Lung (tissue), 12 donors: ENCODE results near the gene GDNF. TPM values are rescaled to one million over a fixed set of nuclear protein-coding genes. Genes with fewer than 3 reads are reported as not detected.

ENCODE experiments used
- ATAC-seq: fragments of 200-7000 bp; cut with Tn5 transposase; one replicate; pipeline ENCODE4 v1.9.1; 2020; ENCODE audit warnings: moderate number of reproducible peaks; ENCODE audit not compliant: insufficient read depth, low FRiP score
- DNase-seq, 3 donors: peaks; one replicate each; pipeline ENCODE4 v3.0.0-alpha.2; 2013 to 2017
- H3K27ac ChIP-seq, 2 donors: one replicate each; pipeline ENCODE4 v1.5.1; 2013; ENCODE audit warnings: mild to moderate bottlenecking in 2 of 2, moderate library complexity in 2 of 2, control low read depth in 1 of 2, inconsistent platforms in 1 of 2, low read depth in 1 of 2, low read length in 1 of 2
- H3K27me3 ChIP-seq, 3 donors: one replicate each; pipeline ENCODE4 v1.5.1; 2013; ENCODE audit warnings: low read length in 2 of 3; ENCODE audit not compliant: control insufficient read depth in 3 of 3, insufficient read depth in 3 of 3
- H3K36me3 ChIP-seq, 4 donors: one replicate each; pipeline ENCODE4 v1.5.1; 2013; ENCODE audit warnings: low read length in 4 of 4, mild to moderate bottlenecking in 1 of 4, moderate library complexity in 1 of 4; ENCODE audit not compliant: control insufficient read depth in 4 of 4, insufficient read depth in 4 of 4
- H3K4me1 ChIP-seq, 5 donors: one replicate each; pipeline ENCODE4 v1.5.1; 2013; ENCODE audit warnings: low read length in 5 of 5, mild to moderate bottlenecking in 2 of 5, moderate library complexity in 1 of 5; ENCODE audit not compliant: control insufficient read depth in 5 of 5, insufficient read depth in 5 of 5
- H3K4me3 ChIP-seq: one replicate; pipeline ENCODE4 v1.5.1; 2013; ENCODE audit warnings: mild to moderate bottlenecking, control low read depth, moderate library complexity
- H3K9ac ChIP-seq, 2 donors: one replicate each; pipeline ENCODE4 v1.5.1; 2013; ENCODE audit warnings: low read length in 2 of 2, control low read depth in 1 of 2; ENCODE audit not compliant: insufficient read depth in 1 of 2
- H3K9me3 ChIP-seq, 4 donors: one replicate each; pipeline ENCODE4 v1.5.1; 2013; ENCODE audit warnings: low read length in 3 of 4, mild to moderate bottlenecking in 1 of 4, moderate library complexity in 1 of 4; ENCODE audit not compliant: control insufficient read depth in 4 of 4, insufficient read depth in 3 of 4
- WGBS, 2 donors: extraction: QIAGEN DNeasy Blood & Tissue Kit; methylation state at CpG; one replicate each; pipeline ENCODE4 v1.1.7; 2013; 5-methylcytosine and 5-hydroxymethylcytosine counted together
- polyA plus RNA-seq, 2 donors: library from polyadenylated mRNA; stranded (reverse); fragments of 200-250 nt; gene quantifications; one replicate each; pipeline ENCODE4 v1.2.1, GENCODE V29; 2013
- total RNA-seq, 2 donors: library from RNA; depleted of rRNA in 1 of 2; stranded (reverse); fragments of >200 nt in 1 of 2; gene quantifications; one replicate each; pipeline ENCODE4 v1.2.1, GENCODE V29; 2014 to 2021
- TF ChIP-seq, protein P1 (sequence below): IDR thresholded peaks from 2 replicates; pipeline ENCODE4 v1.5.1; 2012; ENCODE audit warnings: mild to moderate bottlenecking; ENCODE audit errors: control extremely low read depth, extremely low read depth
- donor health status: control.
- donor health status: control.
- donor health status: Bipolar disorder and iron deficiency.
- donor health status: healthy.
- donor health status: DM: yes; HTN: yes; CAD: no.

GDNF gene
- total and polyA plus RNA-seq, 4 donors: 0.05 TPM; not detected in 3

DNA sequence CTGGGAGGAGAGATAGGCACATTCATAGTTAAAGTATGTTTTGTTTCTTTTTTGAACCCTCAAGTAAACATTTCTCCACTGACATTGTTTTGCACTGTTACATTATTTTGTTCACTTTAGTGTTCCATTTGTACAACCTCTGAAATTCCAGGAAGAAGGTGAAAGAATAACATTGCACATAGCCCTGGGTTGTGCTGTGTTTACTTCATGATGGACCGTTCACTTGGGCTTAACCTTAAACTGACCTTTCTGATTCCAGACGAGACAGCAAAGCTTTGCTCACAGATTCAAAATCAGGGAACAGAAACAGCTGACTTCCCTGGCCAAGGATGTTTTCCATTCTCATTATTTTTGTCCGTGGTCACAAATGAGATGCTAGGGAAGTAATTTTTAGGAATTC, 42.8 kb upstream of the GDNF start:
- WGBS, 2 donors: 30 to 46% methylated on average over 3 of the region's 3 CpGs
- no peak for DNase-seq
- peaks cover 0 to 4% (median 0%) of the 10 kb centered on the region in 5 donors for H3K4me1 ChIP-seq
- TF ChIP-seq, protein P1, sequence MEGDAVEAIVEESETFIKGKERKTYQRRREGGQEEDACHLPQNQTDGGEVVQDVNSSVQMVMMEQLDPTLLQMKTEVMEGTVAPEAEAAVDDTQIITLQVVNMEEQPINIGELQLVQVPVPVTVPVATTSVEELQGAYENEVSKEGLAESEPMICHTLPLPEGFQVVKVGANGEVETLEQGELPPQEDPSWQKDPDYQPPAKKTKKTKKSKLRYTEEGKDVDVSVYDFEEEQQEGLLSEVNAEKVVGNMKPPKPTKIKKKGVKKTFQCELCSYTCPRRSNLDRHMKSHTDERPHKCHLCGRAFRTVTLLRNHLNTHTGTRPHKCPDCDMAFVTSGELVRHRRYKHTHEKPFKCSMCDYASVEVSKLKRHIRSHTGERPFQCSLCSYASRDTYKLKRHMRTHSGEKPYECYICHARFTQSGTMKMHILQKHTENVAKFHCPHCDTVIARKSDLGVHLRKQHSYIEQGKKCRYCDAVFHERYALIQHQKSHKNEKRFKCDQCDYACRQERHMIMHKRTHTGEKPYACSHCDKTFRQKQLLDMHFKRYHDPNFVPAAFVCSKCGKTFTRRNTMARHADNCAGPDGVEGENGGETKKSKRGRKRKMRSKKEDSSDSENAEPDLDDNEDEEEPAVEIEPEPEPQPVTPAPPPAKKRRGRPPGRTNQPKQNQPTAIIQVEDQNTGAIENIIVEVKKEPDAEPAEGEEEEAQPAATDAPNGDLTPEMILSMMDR: no peak
- no peaks in the 10 kb centered on the region for H3K36me3 ChIP-seq
- no peak overlapping the region for H3K9ac ChIP-seq
- H3K27me3 ChIP-seq: peaks cover 0 to 3% (median 2%) of the 10 kb centered on the region in 3 donors
- no peak for ATAC-seq
- no peak overlapping the region for H3K27ac ChIP-seq
- H3K9me3 ChIP-seq: peaks cover 0 to 3% (median 0%) of the 10 kb centered on the region in 4 donors
- H3K4me3 ChIP-seq: no peak overlapping the region

DNA sequence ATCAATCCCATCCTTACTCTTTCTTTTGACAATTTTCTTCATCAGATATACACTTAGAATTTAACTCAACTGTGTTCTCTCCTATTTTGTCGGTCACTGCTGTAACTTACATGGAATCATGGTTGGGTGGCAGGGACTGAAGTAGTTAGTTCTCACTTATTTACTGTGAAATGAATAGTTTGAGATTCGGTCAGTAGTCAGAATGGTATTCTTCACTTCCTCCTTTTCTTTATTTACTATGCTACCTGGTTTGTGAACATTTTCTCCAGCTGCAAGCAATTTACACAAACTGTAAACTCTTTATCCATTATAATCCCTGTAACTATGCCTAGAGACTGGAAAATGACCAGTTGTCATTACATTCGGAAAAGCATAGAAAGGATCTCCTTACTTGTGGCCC, 41.5 kb upstream of the GDNF start:
- H3K27me3 ChIP-seq: peaks cover 0 to 3% (median 2%) of the 10 kb centered on the region in 3 donors
- H3K4me3 ChIP-seq: no peak overlapping the region
- no peak for DNase-seq
- peaks cover 0 to 2% (median 0%) of the 10 kb centered on the region in 5 donors for H3K4me1 ChIP-seq
- no peak for ATAC-seq
- H3K9ac ChIP-seq: no peak overlapping the region
- no peaks in the 10 kb centered on the region for H3K36me3 ChIP-seq
- TF ChIP-seq, protein P1: no peak
- H3K9me3 ChIP-seq: peaks cover 0 to 2% (median 0%) of the 10 kb centered on the region in 4 donors
- 84 to 87% methylated on average over 3 of the region's 3 CpGs for WGBS, 2 donors
- no peak overlapping the region for H3K27ac ChIP-seq

DNA sequence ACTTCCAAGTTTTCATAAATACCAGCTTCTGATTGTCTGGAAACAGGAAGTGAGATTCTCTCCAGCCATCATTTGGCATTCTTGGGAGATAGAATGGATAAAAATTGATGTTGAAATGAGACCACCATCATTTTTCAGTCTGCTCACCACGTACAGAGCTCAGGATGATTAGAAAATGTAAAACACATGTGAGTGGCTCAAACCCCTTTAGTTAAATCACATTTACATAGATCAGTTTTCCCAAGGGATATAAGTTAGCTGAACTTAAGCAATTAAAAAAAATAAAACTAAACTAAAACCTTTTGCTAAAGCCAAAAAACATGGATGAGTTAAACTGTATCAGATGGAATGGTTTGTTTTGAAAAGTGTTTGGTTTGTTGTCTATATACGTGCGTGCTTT, 37.1 kb upstream of the GDNF start:
- WGBS, 2 donors: 69 to 88% methylated on average over 3 of the region's 3 CpGs
- no peak overlapping the region for H3K9ac ChIP-seq
- peaks cover 0 to 3% (median 0%) of the 10 kb centered on the region in 3 donors for H3K27me3 ChIP-seq
- no peaks in the 10 kb centered on the region for H3K36me3 ChIP-seq
- H3K27ac ChIP-seq: no peak overlapping the region
- H3K4me3 ChIP-seq: no peak overlapping the region
- peaks cover 0 to 5% (median 2%) of the 10 kb centered on the region in 4 donors for H3K9me3 ChIP-seq
- TF ChIP-seq, protein P1: no peak
- DNase-seq (no peak), ATAC-seq (no peak)
- no peaks in the 10 kb centered on the region for H3K4me1 ChIP-seq

DNA sequence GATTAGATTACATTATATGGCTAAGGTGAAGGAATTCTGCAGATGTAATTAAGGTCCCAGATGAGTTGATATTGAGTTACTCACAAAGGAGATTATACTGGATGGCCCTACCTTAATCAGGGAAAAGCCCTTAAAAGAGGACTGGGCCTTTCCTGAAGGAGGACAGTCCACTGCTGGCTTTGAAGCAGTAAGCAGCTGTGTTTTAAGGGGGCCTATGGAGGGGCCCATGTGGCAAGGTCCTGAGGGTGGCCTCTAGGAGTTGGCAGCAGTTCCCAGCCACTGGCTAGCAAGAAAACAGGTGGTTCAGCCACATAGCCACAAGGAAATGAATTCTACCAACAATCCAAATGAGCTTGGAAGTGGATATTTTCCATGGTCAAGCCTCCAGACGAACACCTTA, 36.4 kb upstream of the GDNF start:
- Histone ChIP-seq H3K9ac (no peak overlapping the region), H3K27me3 (peaks cover 0 to 3% (median 0%) of the 10 kb centered on the region in 3 donors), H3K4me1 (no peaks in the 10 kb centered on the region), H3K27ac (no peak overlapping the region), H3K9me3 (peaks cover 0 to 5% (median 2%) of the 10 kb centered on the region in 4 donors), H3K36me3 (no peaks in the 10 kb centered on the region), H3K4me3 (no peak overlapping the region)
- ATAC-seq: no peak
- TF ChIP-seq, protein P1: no peak
- WGBS, 2 donors: 81 to 100% methylated on average over 1 of the region's 1 CpG
- no peak for DNase-seq
